ENCODE measurements around the gene ZNF764.

- TF ChIP-seq CTCF (conservative IDR thresholded peaks at IDR 0.05; ENCODE audit: low read length) (peak; percentile 19; the same call in 1 of the 2 replicates), EZH2phosphoT487 (IDR thresholded peaks at IDR 0.05; ENCODE audit: borderline replicate concordance) (no peak)
These were observed 27.4 kb upstream of the ZNF764 start, which contains the start of gene ZNF785 for GRCh38 chr16:30585400-30586191.
